HEK293 (cell line): ENCODE measurements around the gene FBXO2.

ENCODE experiments used
- HOXC10 ChIP-seq: sonication (generic); formaldehyde crosslinking; IDR thresholded peaks from 2 replicates; pipeline ENCODE4 v1.8.1; 2023; ENCODE audit warnings: mild to moderate bottlenecking, missing genetic modification reagents
- TRIM28 ChIP-seq: IDR thresholded peaks from 2 replicates; pipeline ENCODE4 v1.6.1; 2011; ENCODE audit warnings: low read length, control low read depth, borderline replicate concordance
- YY1 ChIP-seq: fragments of 450-650 bp; formaldehyde crosslinking; IDR thresholded peaks from 2 replicates; pipeline ENCODE4 v1.5.1; 2018; ENCODE audit warnings: missing biosample characterization, missing genetic modification characterization
- ZEB2 ChIP-seq: fragments of 450-650 bp; formaldehyde crosslinking; IDR thresholded peaks from 2 replicates; pipeline ENCODE4 v1.5.1; 2016; ENCODE audit warnings: missing biosample characterization, missing genetic modification characterization
- ZNF157 ChIP-seq: fragments of 450-650 bp; formaldehyde crosslinking; IDR thresholded peaks from 2 replicates; pipeline ENCODE4 v1.5.1; 2016; ENCODE audit warnings: missing biosample characterization, missing genetic modification characterization
- ZNF24 ChIP-seq: fragments of 450-650 bp; formaldehyde crosslinking; IDR thresholded peaks from 2 replicates; pipeline ENCODE4 v1.5.1; 2016; ENCODE audit warnings: missing biosample characterization, missing genetic modification characterization
- ZNF292 ChIP-seq: fragments of 450-650 bp; formaldehyde crosslinking; IDR thresholded peaks from 2 replicates; pipeline ENCODE4 v1.5.1; 2016; ENCODE audit warnings: low read depth, missing biosample characterization, missing genetic modification characterization, borderline replicate concordance
- ZNF341 ChIP-seq: fragments of 450-650 bp; formaldehyde crosslinking; IDR thresholded peaks from 2 replicates; pipeline ENCODE4; 2016; ENCODE audit warnings: low read depth, missing biosample characterization, missing genetic modification characterization
- ZNF530 ChIP-seq: fragments of 450-650 bp; formaldehyde crosslinking; IDR thresholded peaks from 2 replicates; pipeline ENCODE4 v1.5.1; 2016; ENCODE audit warnings: low read depth, missing biosample characterization, missing genetic modification characterization
- ZNF558 ChIP-seq: fragments of 450-650 bp; formaldehyde crosslinking; IDR thresholded peaks from 2 replicates; pipeline ENCODE4 v1.5.1; 2016; ENCODE audit warnings: missing biosample characterization, missing genetic modification characterization
- TF ChIP-seq, protein P1 (sequence below): fragments of 450-650 bp; formaldehyde crosslinking; IDR thresholded peaks from 2 replicates; pipeline ENCODE4 v1.5.1; 2016; ENCODE audit warnings: missing biosample characterization, missing genetic modification characterization
- TF ChIP-seq, protein P2 (sequence below): fragments of 450-650 bp; formaldehyde crosslinking; IDR thresholded peaks from 2 replicates; pipeline ENCODE4 v1.5.1; 2016; ENCODE audit warnings: missing biosample characterization, missing genetic modification characterization
- TF ChIP-seq, protein P3 (sequence below): fragments of 450-650 bp; formaldehyde crosslinking; IDR thresholded peaks from 2 replicates; pipeline ENCODE4 v1.5.1; 2016; ENCODE audit warnings: missing biosample characterization, missing genetic modification characterization

DNA sequence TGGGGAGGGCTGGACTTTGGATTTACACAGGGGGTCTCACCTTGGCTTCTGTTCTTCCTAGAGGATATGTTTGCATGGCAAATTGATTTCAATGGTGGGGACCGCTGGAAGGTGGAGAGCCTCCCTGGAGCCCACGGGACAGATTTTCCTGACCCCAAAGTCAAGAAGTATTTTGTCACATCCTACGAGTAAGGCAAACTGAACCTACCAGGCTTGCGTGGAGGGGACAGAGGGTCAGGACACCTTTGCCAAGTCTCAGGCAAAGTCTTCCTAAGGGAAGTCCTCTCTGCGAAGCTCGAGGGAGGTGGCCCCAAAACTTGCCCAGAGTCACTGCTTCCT is 16.9 kb upstream of the FBXO2 start:
- no peak for TF ChIP-seq ZNF292 (tag by site-specific recombination)
- TF ChIP-seq, protein P1, sequence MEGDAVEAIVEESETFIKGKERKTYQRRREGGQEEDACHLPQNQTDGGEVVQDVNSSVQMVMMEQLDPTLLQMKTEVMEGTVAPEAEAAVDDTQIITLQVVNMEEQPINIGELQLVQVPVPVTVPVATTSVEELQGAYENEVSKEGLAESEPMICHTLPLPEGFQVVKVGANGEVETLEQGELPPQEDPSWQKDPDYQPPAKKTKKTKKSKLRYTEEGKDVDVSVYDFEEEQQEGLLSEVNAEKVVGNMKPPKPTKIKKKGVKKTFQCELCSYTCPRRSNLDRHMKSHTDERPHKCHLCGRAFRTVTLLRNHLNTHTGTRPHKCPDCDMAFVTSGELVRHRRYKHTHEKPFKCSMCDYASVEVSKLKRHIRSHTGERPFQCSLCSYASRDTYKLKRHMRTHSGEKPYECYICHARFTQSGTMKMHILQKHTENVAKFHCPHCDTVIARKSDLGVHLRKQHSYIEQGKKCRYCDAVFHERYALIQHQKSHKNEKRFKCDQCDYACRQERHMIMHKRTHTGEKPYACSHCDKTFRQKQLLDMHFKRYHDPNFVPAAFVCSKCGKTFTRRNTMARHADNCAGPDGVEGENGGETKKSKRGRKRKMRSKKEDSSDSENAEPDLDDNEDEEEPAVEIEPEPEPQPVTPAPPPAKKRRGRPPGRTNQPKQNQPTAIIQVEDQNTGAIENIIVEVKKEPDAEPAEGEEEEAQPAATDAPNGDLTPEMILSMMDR (tag by site-specific recombination), result no peak
- TF ChIP-seq, protein P2, sequence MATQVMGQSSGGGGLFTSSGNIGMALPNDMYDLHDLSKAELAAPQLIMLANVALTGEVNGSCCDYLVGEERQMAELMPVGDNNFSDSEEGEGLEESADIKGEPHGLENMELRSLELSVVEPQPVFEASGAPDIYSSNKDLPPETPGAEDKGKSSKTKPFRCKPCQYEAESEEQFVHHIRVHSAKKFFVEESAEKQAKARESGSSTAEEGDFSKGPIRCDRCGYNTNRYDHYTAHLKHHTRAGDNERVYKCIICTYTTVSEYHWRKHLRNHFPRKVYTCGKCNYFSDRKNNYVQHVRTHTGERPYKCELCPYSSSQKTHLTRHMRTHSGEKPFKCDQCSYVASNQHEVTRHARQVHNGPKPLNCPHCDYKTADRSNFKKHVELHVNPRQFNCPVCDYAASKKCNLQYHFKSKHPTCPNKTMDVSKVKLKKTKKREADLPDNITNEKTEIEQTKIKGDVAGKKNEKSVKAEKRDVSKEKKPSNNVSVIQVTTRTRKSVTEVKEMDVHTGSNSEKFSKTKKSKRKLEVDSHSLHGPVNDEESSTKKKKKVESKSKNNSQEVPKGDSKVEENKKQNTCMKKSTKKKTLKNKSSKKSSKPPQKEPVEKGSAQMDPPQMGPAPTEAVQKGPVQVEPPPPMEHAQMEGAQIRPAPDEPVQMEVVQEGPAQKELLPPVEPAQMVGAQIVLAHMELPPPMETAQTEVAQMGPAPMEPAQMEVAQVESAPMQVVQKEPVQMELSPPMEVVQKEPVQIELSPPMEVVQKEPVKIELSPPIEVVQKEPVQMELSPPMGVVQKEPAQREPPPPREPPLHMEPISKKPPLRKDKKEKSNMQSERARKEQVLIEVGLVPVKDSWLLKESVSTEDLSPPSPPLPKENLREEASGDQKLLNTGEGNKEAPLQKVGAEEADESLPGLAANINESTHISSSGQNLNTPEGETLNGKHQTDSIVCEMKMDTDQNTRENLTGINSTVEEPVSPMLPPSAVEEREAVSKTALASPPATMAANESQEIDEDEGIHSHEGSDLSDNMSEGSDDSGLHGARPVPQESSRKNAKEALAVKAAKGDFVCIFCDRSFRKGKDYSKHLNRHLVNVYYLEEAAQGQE (tag by site-specific recombination), result no peak
- no peak for TF ChIP-seq ZNF341
- TF ChIP-seq ZEB2 (tag by site-specific recombination), result no peak
- no peak for TF ChIP-seq HOXC10
- TF ChIP-seq ZNF558 (tag by site-specific recombination), result no peak
- no peak for TF ChIP-seq TRIM28
- no peak for TF ChIP-seq ZNF157 (tag by site-specific recombination)
- TF ChIP-seq, protein P3, sequence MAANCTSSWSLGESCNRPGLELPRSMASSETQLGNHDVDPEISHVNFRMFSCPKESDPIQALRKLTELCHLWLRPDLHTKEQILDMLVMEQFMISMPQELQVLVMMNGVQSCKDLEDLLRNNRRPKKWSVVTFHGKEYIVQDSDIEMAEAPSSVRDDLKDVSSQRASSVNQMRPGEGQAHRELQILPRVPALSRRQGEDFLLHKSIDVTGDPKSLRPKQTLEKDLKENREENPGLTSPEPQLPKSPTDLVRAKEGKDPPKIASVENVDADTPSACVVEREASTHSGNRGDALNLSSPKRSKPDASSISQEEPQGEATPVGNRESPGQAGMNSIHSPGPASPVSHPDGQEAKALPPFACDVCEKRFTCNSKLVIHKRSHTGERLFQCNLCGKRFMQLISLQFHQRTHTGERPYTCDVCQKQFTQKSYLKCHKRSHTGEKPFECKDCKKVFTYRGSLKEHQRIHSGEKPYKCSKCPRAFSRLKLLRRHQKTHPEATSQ (tag by site-specific recombination), result no peak
- no peak for TF ChIP-seq YY1 (tag by site-specific recombination)
- TF ChIP-seq ZNF24 (tag by site-specific recombination), result no peak
- no peak for TF ChIP-seq ZNF530 (tag by site-specific recombination)
